Measurements from ENCODE around the gene IL5.
"Not testable (repeated sequence)": the region's sequence is repeated elsewhere in the genome, so short reads cannot be mapped to it uniquely, and the experiment has no call there.

Gene IL5

GRCh38 chr5:132528866-132529634 is 14.3 kb downstream of the IL5 start:
- DNase-seq: no peak

- DNase-seq: no peak
These were observed 15.3 kb downstream of the IL5 start for GRCh38 chr5:132528021-132528420.

- no peak for DNase-seq
These were observed 16.3 kb downstream of the IL5 start for GRCh38 chr5:132526974-132527564.

GRCh38 chr5:132526290-132526973 is 16.9 kb downstream of the IL5 start:
- DNase-seq: peak; percentile 32 to 54

- DNase-seq: no peak
These were observed 18.0 kb downstream of the IL5 start for GRCh38 chr5:132525299-132525724.

- not testable (repeated sequence) for DNase-seq
These were observed 18.4 kb downstream of the IL5 start for GRCh38 chr5:132524877-132525276.

GRCh38 chr5:132522067-132522466 is 21.3 kb downstream of the IL5 start:
- not testable (repeated sequence) for DNase-seq

- DNase-seq: not testable (repeated sequence)
These were observed 29.5 kb downstream of the IL5 start for GRCh38 chr5:132513618-132514336.

GRCh38 chr5:132510076-132510475 is 33.2 kb downstream of the IL5 start:
- DNase-seq: no peak

GRCh38 chr5:132506094-132506692 is 37.1 kb downstream of the IL5 start:
- DNase-seq: no peak

- DNase-seq: no peak
These were observed 37.7 kb downstream of the IL5 start for GRCh38 chr5:132505641-132506040.

GRCh38 chr5:132504746-132505145 is 38.6 kb downstream of the IL5 start:
- no peak for DNase-seq

- DNase-seq: no peak
These were observed 40.1 kb downstream of the IL5 start for GRCh38 chr5:132503244-132503643.

GRCh38 chr5:132501961-132502931 is 41.1 kb downstream of the IL5 start:
- no peak for DNase-seq

GRCh38 chr5:132501629-132501956 is 41.7 kb downstream of the IL5 start:
- no peak for DNase-seq

- DNase-seq: peak; percentile 70 to 71
These were observed 42.2 kb downstream of the IL5 start for GRCh38 chr5:132500931-132501628.

GRCh38 chr5:132500244-132500930 is 42.9 kb downstream of the IL5 start:
- no peak for DNase-seq

- DNase-seq: no peak
These were observed 43.7 kb downstream of the IL5 start for GRCh38 chr5:132499440-132500243.

GRCh38 chr5:132498686-132499271 is 44.5 kb downstream of the IL5 start:
- no peak for DNase-seq
